ENCODE data around the gene RAD51D.

DNA sequence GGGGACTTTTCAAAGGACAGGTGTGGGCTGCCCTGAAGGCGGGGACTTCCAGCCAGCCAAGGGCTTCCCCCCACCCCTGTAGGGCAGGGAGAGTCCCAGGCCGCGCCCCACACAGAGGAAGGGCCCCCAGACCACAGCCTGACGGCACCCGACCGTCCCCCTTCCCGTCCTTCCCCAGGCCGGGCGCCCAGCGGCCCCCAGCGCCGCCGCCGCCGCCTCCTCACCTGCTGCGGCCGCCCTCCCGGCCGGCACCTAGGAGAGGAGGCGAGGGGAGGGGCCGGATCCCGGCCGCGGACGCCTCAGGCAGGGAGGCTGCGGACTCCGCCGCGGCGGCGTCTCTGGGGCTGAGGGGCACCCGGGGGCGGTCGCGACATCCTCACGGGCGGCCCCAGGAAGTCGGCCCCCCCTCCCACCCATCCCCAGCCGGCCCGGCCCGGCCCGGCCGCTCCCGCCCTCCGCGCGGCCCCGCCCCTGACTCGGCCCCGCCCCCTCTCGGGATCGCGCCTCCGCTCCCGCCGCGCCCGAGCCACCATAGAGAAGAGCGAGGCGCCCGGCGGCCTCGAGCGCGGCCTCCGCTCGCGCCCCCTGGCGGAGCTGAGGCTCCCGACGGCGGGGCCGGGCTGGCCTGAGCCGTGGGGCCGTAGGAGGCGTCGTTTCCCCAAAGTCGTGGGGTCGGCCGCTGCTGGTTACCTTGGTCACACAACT is 30.6 kb downstream of the RAD51D start:
- TF ChIP-seq ZNF274 (IDR thresholded peaks at IDR 0.05; ENCODE audit: low read depth, low read length): no peak
- TF ChIP-seq SUZ12 (IDR thresholded peaks at IDR 0.05; ENCODE audit: extremely low read depth, insufficient read depth, insufficient read length): no peak
- no peak for TF ChIP-seq YY1 (IDR thresholded peaks at IDR 0.05; ENCODE audit: insufficient read depth, insufficient read length)
